Muscle layer of duodenum (tissue), 2 donors: ENCODE data around the gene NXPE3.
A peak's percentile ranks its signal among the peaks of the same experiment; 100 is the strongest.

Experiments
- H3K27ac ChIP-seq: one replicate; pipeline ENCODE4 v1.7.0; 2013; ENCODE audit warnings: mild to moderate bottlenecking, low read length
- H3K27me3 ChIP-seq: one replicate; pipeline ENCODE4 v1.7.0; 2013; ENCODE audit warnings: low read depth, mild to moderate bottlenecking, control low read depth, low read length
- H3K36me3 ChIP-seq, 2 donors: one replicate each; pipeline ENCODE4 v1.7.0; 2013; ENCODE audit warnings: low read length in 2 of 2, control low read depth in 1 of 2, mild to moderate bottlenecking in 1 of 2; ENCODE audit not compliant: insufficient read depth in 2 of 2, control insufficient read depth in 1 of 2
- H3K4me1 ChIP-seq, 2 donors: one replicate each; pipeline ENCODE4 v1.7.0; 2013; ENCODE audit warnings: low read length in 2 of 2, mild to moderate bottlenecking in 2 of 2, control low read depth in 1 of 2, moderate library complexity in 1 of 2; ENCODE audit not compliant: insufficient read depth in 2 of 2, control insufficient read depth in 1 of 2
- H3K4me3 ChIP-seq, 2 donors: one replicate each; pipeline ENCODE4 v1.7.0; 2013; ENCODE audit warnings: low read length in 2 of 2, low read depth in 1 of 2, mild to moderate bottlenecking in 1 of 2
- H3K9me3 ChIP-seq, 2 donors: one replicate each; pipeline ENCODE4 v1.7.0; 2013; ENCODE audit warnings: low read length in 2 of 2, control low read depth in 1 of 2, mild to moderate bottlenecking in 1 of 2; ENCODE audit not compliant: control insufficient read depth in 1 of 2
- donor health status: healthy.

Gene NXPE3

DNA sequence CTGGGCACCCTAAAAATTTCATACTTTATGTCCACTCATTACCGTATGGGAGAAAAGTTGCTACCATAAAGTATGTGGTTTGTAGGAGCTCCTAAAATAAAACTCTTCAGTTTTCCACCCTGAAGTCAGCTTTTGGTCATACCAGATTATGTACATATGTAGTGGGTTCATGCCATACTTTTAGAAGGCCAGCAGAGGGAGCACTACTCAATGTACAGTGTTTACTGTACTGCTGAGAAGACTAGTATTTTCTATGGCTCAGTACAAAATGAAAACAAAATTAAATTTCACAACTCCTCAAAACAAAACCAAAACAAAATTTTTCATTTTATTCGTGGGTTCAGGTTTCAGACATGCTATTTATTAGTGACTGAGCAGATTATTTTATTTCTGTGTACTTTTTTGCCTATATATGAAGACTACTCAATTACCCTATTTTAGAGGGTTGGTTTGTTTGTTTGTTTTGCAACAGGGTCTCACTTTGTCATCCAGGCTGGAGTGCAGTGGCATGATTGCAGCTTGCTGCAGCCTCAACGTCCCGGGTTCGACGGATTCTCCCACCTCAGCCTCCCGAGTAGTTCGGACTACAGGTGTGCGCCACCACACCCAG is 24.3 kb downstream of the NXPE3 start:
- Histone ChIP-seq H3K9me3 (no peaks in the 10 kb centered on the region), H3K27ac (no peak overlapping the region), H3K36me3 (peaks cover 10 to 15% of the 10 kb centered on the region in 2 donors), H3K4me3 (no peak overlapping the region), H3K27me3 (no peaks in the 10 kb centered on the region), H3K4me1 (no peaks in the 10 kb centered on the region)

DNA sequence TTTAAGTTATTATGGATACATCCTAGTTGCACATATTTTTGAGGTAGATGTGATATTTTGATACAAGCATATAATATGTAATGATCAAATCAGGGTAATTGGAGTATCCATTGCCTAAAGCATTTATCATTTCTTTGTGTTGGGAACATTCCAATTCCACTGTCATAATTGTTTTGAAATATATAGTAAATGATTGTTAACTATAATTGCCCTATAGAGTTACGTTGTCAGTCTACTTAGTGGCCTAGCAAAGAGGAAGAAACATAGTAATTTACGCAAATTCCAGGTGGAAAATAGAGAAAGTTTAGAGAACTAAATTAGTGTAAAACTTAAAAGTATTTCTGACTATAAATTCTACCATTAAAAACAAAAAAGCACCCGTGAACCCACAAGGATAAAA is 24.9 kb downstream of the NXPE3 start:
- no peaks in the 10 kb centered on the region for H3K27me3 ChIP-seq
- H3K27ac ChIP-seq: no peak overlapping the region
- no peak overlapping the region for H3K4me3 ChIP-seq
- peaks cover 0 to under 1% of the 10 kb centered on the region in 2 donors for H3K4me1 ChIP-seq
- peaks cover 10 to 15% of the 10 kb centered on the region in 2 donors for H3K36me3 ChIP-seq
- H3K9me3 ChIP-seq: no peaks in the 10 kb centered on the region

DNA sequence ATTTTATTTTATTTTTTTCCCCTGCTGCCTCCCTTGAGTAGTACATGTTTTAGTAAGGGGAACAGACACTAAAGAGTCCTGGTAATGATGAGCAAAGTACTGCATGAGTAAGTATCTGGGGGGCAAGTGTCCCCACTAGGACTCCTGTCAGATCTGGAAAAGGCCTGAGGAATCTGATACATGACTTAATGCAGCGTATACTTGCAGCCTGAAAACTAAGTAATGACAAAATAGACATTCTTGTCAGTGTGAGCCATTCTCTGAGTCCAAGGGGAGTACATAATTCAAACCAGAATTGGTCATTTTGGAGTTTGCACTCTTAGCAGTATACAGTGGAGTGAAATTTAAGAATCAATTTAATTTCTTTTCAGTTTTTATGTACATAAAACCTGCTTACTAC is 27.5 kb downstream of the NXPE3 start:
- H3K9me3 ChIP-seq: no peaks in the 10 kb centered on the region
- H3K36me3 ChIP-seq: peaks cover 7 to 8% of the 10 kb centered on the region in 2 donors
- peaks cover 10 to 11% of the 10 kb centered on the region in 2 donors for H3K4me1 ChIP-seq
- no peak overlapping the region for H3K27ac ChIP-seq
- no peaks in the 10 kb centered on the region for H3K27me3 ChIP-seq
- no peak overlapping the region for H3K4me3 ChIP-seq

DNA sequence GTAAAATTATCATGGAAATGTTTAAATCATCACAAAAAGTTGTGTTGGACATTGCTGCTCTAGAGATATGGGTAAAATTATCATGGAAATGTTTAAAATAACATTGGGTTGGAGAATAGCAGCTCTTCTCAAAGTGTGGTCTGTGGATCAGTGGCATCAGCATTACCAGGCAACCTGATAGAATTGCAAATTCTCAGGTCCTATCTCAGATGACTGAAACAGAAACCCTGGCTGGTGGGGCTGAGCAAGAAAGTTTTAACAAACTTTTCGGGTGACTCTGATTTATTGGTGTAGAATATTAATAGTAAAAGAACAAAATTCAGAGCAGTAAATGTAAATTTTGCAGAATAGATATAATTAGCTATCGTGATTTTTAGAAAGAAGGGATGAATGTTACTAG is 28.9 kb downstream of the NXPE3 start:
- Histone ChIP-seq H3K4me3 (no peak overlapping the region), H3K27me3 (no peaks in the 10 kb centered on the region)

GRCh38 chr3:101809178-101810021 is 30.4 kb downstream of the NXPE3 start:
- H3K4me1 ChIP-seq: peaks cover 15 to 20% of the 10 kb centered on the region in 2 donors
- H3K27ac ChIP-seq: peak overlapping the region; percentile 19
- H3K36me3 ChIP-seq: peaks cover under 1 to 4% of the 10 kb centered on the region in 2 donors
- no peak overlapping the region for H3K4me3 ChIP-seq
- H3K9me3 ChIP-seq: no peaks in the 10 kb centered on the region
- no peaks in the 10 kb centered on the region for H3K27me3 ChIP-seq

More for the DNA sequence above, 28.9 kb downstream of the NXPE3 start:
- no peaks in the 10 kb centered on the region for H3K9me3 ChIP-seq
- peaks cover 10 to 11% of the 10 kb centered on the region in 2 donors for H3K4me1 ChIP-seq
- H3K36me3 ChIP-seq: peaks cover 3 to 4% of the 10 kb centered on the region in 2 donors
- no peak overlapping the region for H3K27ac ChIP-seq

DNA sequence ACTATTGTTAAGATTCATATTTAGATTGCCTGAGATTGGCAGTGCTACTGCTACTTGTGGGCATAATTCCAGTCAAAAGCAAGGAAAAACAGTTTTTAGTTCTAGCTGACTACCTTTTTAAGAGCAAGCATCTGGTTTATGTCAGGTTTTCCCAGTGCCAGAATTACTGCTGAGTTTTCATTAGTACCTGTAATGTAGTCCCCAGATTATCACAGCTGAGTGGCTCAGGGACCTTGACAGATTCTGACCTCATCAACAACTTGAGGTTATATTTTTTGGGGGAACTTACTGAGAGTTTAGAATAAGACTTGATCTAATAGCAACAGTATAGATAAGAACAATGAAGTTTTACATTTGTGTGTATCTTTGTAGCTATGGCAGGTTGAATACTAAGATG is 31.0 kb downstream of the NXPE3 start:
- Histone ChIP-seq H3K4me1 (peaks cover 20% of the 10 kb centered on the region in 2 donors), H3K9me3 (no peaks in the 10 kb centered on the region), H3K36me3 (peaks cover 0 to 4% of the 10 kb centered on the region in 2 donors), H3K27me3 (no peaks in the 10 kb centered on the region), H3K27ac (peak overlapping the region; percentile 19), H3K4me3 (no peak overlapping the region)

DNA sequence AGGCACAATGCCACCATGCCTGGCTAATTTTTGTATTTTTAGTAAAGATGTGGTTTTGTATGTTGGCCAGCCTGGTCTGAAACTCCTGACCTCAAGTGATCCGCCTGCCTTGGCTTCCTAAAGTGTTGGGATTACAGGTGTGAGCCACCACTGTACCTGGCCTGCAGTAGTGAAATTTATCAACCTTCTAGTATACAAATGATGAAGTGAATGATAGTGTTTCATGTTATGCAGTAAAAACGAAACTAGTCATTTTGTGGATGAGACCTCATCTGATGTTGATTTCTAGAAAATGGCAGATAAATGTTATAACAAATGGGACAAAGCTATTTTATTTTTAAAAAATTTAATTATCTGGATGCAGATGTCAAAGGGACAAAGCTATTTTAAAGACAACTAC is 32.9 kb downstream of the NXPE3 start:
- H3K4me1 ChIP-seq: peaks cover 20% of the 10 kb centered on the region in 2 donors
- H3K9me3 ChIP-seq: no peaks in the 10 kb centered on the region
- H3K4me3 ChIP-seq: no peak overlapping the region
- no peaks in the 10 kb centered on the region for H3K27me3 ChIP-seq
- peaks cover 0 to 2% of the 10 kb centered on the region in 2 donors for H3K36me3 ChIP-seq
- no peak overlapping the region for H3K27ac ChIP-seq

- peaks cover 20% of the 10 kb centered on the region in 2 donors for H3K4me1 ChIP-seq
- H3K27ac ChIP-seq: no peak overlapping the region
- H3K36me3 ChIP-seq: peaks cover 3 to 8% of the 10 kb centered on the region in 2 donors
- H3K4me3 ChIP-seq: no peak overlapping the region
- H3K9me3 ChIP-seq: no peaks in the 10 kb centered on the region
- no peaks in the 10 kb centered on the region for H3K27me3 ChIP-seq
These were observed 33.9 kb downstream of the NXPE3 start for GRCh38 chr3:101812895-101813294.

- Histone ChIP-seq H3K27ac (no peak overlapping the region), H3K9me3 (no peaks in the 10 kb centered on the region), H3K36me3 (peaks cover 3 to 10% of the 10 kb centered on the region in 2 donors), H3K4me3 (peak overlapping the region in 1 of 2 donors; percentile 18), H3K4me1 (peaks cover 20% of the 10 kb centered on the region in 2 donors), H3K27me3 (no peaks in the 10 kb centered on the region)
These were observed 34.9 kb downstream of the NXPE3 start for GRCh38 chr3:101813817-101814440.

DNA sequence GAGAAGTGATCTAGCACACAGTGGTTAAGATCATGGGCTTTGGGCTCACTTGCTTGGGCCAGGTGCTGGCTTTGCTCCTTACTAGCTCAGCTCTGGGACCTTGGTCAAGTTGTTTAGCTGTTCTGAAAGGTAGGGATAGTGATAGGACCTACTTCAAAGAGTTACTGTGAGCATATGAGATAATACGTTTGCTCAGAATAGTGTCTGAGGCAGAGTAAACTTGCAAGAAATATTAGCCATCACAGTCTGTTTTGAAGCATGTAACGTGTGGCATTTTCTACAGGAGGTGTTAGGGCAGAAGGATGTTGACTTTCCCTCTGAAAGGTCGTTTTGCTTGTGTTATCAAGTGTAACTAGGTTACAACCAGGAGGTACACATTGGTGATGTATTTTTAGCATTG is 35.8 kb downstream of the NXPE3 start:
- Histone ChIP-seq H3K9me3 (no peaks in the 10 kb centered on the region), H3K27me3 (no peaks in the 10 kb centered on the region), H3K4me3 (no peak overlapping the region), H3K36me3 (peaks cover 3 to 13% of the 10 kb centered on the region in 2 donors), H3K4me1 (peaks cover 11 to 14% of the 10 kb centered on the region in 2 donors), H3K27ac (peak overlapping the region; percentile 2)
